Fibroblast of lung (primary cell): ENCODE results near the gene SLC36A3.

Source experiments
- CTCF ChIP-seq, 2 donors: IDR thresholded peaks in 1 of 2; conservative IDR thresholded peaks in 1 of 2; 1 replicate in 1 of 2; 2 replicates in 1 of 2; pipeline ENCODE4 v1.5.1; 2011 to 2012; ENCODE audit warnings: low read length in 2 of 2, control low read depth in 1 of 2, inconsistent platforms in 1 of 2, low read depth in 1 of 2, mild to moderate bottlenecking in 1 of 2
- EZH2 ChIP-seq: IDR thresholded peaks from 2 replicates; pipeline ENCODE4 v1.5.1; 2012; ENCODE audit warnings: low read length, control low read depth, mild to moderate bottlenecking; ENCODE audit errors: missing control alignments

DNA sequence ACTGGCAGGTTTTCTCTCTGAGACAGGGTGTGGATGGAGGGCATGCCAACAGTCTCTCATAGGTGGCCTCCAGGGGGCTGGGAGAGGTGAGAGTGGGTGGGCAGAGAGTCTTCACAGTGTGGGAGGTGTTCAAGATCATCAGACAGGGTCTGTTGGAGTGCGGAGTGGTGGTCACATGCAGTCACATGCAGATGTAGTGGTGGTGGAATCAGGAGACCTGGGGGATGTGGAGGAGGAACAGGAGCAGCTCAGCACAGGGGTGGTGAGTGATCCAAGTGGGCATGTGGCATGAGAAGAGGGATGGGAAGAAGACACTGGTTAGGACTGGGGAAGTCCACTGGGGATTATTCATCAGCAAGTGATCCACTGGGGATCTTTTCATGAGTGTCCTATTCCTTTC, 44.8 kb downstream of the SLC36A3 start:
- TF ChIP-seq CTCF (conservative IDR thresholded peaks at IDR 0.05 in 1 of 2, IDR thresholded peaks at IDR 0.05 in 1 of 2; ENCODE audit: low read depth in 1 of 2, low read length in 2 of 2) (no peak), EZH2 (no peak)
